ENCODE measurements around the gene LIN9.
"Not testable (repeated sequence)": the region's sequence is repeated elsewhere in the genome, so short reads cannot be mapped to it uniquely, and the experiment has no call there.

LIN9 gene

GRCh38 chr1:226211181-226211821 lies 97.7 kb downstream of the LIN9 start:
- no peak for DNase-seq (ENCODE audit: low read depth)

GRCh38 chr1:226210571-226211176 lies 98.3 kb downstream of the LIN9 start:
- DNase-seq (ENCODE audit: low read depth) = no peak

GRCh38 chr1:226209307-226210059 lies 99.5 kb downstream of the LIN9 start:
- no peak for DNase-seq (ENCODE audit: low read depth)

GRCh38 chr1:226207048-226207447 lies 101.9 kb downstream of the LIN9 start:
- DNase-seq (ENCODE audit: low read depth) = no peak

GRCh38 chr1:226204198-226204597 lies 104.8 kb downstream of the LIN9 start:
- no peak for DNase-seq (ENCODE audit: low read depth)

- no peak for DNase-seq (ENCODE audit: low read depth)
These were observed 105.3 kb downstream of the LIN9 start for GRCh38 chr1:226203655-226204054.

- no peak for DNase-seq (ENCODE audit: low read depth)
These were observed 105.7 kb downstream of the LIN9 start for GRCh38 chr1:226203240-226203639.

GRCh38 chr1:226202666-226203065 lies 106.3 kb downstream of the LIN9 start:
- DNase-seq (ENCODE audit: low read depth) = not testable (repeated sequence)

GRCh38 chr1:226202246-226202645 lies 106.7 kb downstream of the LIN9 start:
- no peak for DNase-seq (ENCODE audit: low read depth)

GRCh38 chr1:226201029-226201593 lies 107.9 kb downstream of the LIN9 start:
- DNase-seq (ENCODE audit: low read depth) = peak; percentile 11

GRCh38 chr1:226199971-226200370 lies 109.0 kb downstream of the LIN9 start:
- DNase-seq (ENCODE audit: low read depth) = no peak

- peak; percentile 19 for DNase-seq (ENCODE audit: low read depth)
These were observed 113.8 kb downstream of the LIN9 start for GRCh38 chr1:226195144-226195543.

GRCh38 chr1:226187380-226187779 lies 121.6 kb downstream of the LIN9 start:
- no peak for DNase-seq (ENCODE audit: low read depth)

GRCh38 chr1:226187019-226187322 lies 122.0 kb downstream of the LIN9 start:
- no peak for DNase-seq (ENCODE audit: low read depth)

GRCh38 chr1:226186124-226187018 lies 122.6 kb downstream of the LIN9 start, which contains the start of gene ACBD3:
TSS of gene ACBD3 (minus strand) at chr1:226186741. CDS start at chr1:226186675, 66 bp downstream.
- peak; percentile 92 for DNase-seq (ENCODE audit: low read depth)

- peak; percentile 61 for DNase-seq (ENCODE audit: low read depth)
These were observed 123.6 kb downstream of the LIN9 start for GRCh38 chr1:226185141-226186036.

- DNase-seq (ENCODE audit: low read depth) = peak; percentile 72
These were observed 126.8 kb downstream of the LIN9 start for GRCh38 chr1:226181996-226182714.

Measured in EH (cell line).